CD14-positive monocyte (primary cell): ENCODE results near the gene STX8. TPM values are rescaled to one million over a fixed set of nuclear protein-coding genes. Genes with fewer than 3 reads are reported as not detected.

ENCODE experiments used
- DNase-seq, 3 donors: peaks; one replicate each; pipeline ENCODE4 v3.0.0-alpha.2; 2011 to 2022
- H2AFZ ChIP-seq: 2 replicates; pipeline ENCODE4 v1.6.0; 2012; ENCODE audit warnings: mild to moderate bottlenecking, low read depth, low read length, inconsistent platforms; ENCODE audit not compliant: insufficient read depth, poor library complexity, severe bottlenecking
- H3K27ac ChIP-seq, 2 donors: 1 replicate in 1 of 2; 2 replicates in 1 of 2; pipeline ENCODE4 v1.5.1; 2012 to 2013; ENCODE audit warnings: low read length in 2 of 2, control low read depth in 1 of 2, inconsistent platforms in 1 of 2, low read depth in 1 of 2, mild to moderate bottlenecking in 1 of 2
- H3K27me3 ChIP-seq, 2 donors: one replicate each; pipeline versions ENCODE4 v1.6.0 to v1.6.1; 2011 to 2013; ENCODE audit warnings: low read length in 2 of 2; ENCODE audit not compliant: control insufficient read depth in 2 of 2, insufficient read depth in 2 of 2
- H3K36me3 ChIP-seq, 2 donors: replicated peaks in 1 of 2; 1 replicate in 1 of 2; 2 replicates in 1 of 2; pipeline versions ENCODE4 v1.5.1 to v1.6.1; 2012 to 2013; ENCODE audit warnings: low read length in 2 of 2, control low read depth in 1 of 2, inconsistent platforms in 1 of 2, mild to moderate bottlenecking in 1 of 2; ENCODE audit not compliant: insufficient read depth in 2 of 2, control insufficient read depth in 1 of 2
- H3K4me1 ChIP-seq, 2 donors: 1 replicate in 1 of 2; 2 replicates in 1 of 2; pipeline versions ENCODE4 v1.5.1 to v1.6.1; 2012 to 2013; ENCODE audit warnings: low read length in 2 of 2, control low read depth in 1 of 2, inconsistent platforms in 1 of 2, mild to moderate bottlenecking in 1 of 2, moderate library complexity in 1 of 2; ENCODE audit not compliant: insufficient read depth in 2 of 2, control insufficient read depth in 1 of 2
- H3K4me2 ChIP-seq: replicated peaks from 2 replicates; pipeline ENCODE3; 2012; ENCODE audit warnings: low read length, moderate library complexity, mild to moderate bottlenecking; ENCODE audit not compliant: poor library complexity, severe bottlenecking; ENCODE audit errors: extremely low read depth
- H3K4me3 ChIP-seq, 3 experiments: fragments of 200-600 bp in 1 of 3; sonication (generic) in 1 of 3; replicated peaks in 1 of 3; 1 replicate in 2 of 3; 2 replicates in 1 of 3; pipeline ENCODE4 v1.5.1; 2011 to 2013; ENCODE audit warnings: low read length in 3 of 3, mild to moderate bottlenecking in 3 of 3, control low read depth in 2 of 3, low read depth in 2 of 3, inconsistent platforms in 1 of 3, moderate library complexity in 1 of 3
- H3K79me2 ChIP-seq: 2 replicates; pipeline ENCODE4 v1.6.0; 2012; ENCODE audit warnings: mild to moderate bottlenecking, control low read depth, inconsistent platforms, low read length, moderate library complexity; ENCODE audit not compliant: insufficient read depth
- H3K9ac ChIP-seq: 2 replicates; pipeline ENCODE4 v1.6.0; 2017; ENCODE audit warnings: low read length, mild to moderate bottlenecking; ENCODE audit not compliant: insufficient read depth, poor library complexity, severe bottlenecking
- H3K9me3 ChIP-seq, 2 donors: replicated peaks in 1 of 2; 1 replicate in 1 of 2; 2 replicates in 1 of 2; pipeline versions ENCODE4 v1.5.1 to v1.6.1; 2012 to 2013; ENCODE audit warnings: low read length in 2 of 2, control low read depth in 1 of 2; ENCODE audit not compliant: control insufficient read depth in 1 of 2, insufficient read depth in 1 of 2
- H4K20me1 ChIP-seq: 2 replicates; pipeline ENCODE4 v1.6.0; 2012; ENCODE audit warnings: mild to moderate bottlenecking, low read length, control low read depth, moderate library complexity; ENCODE audit not compliant: insufficient read depth
- H3K27ac Mint-ChIP-seq, 7 donors: one replicate each; pipeline ENCODE4 v1.8.0; 2020; ENCODE audit warnings: mild to moderate bottlenecking in 7 of 7, mixed read lengths in 7 of 7, moderate library complexity in 6 of 7, inconsistent platforms in 2 of 7
- H3K27me3 Mint-ChIP-seq, 3 donors: one replicate each; pipeline ENCODE4 v1.8.0; 2021 to 2022; ENCODE audit warnings: low read depth in 3 of 3, mild to moderate bottlenecking in 3 of 3, mixed read lengths in 3 of 3, moderate library complexity in 3 of 3, inconsistent platforms in 1 of 3
- H3K36me3 Mint-ChIP-seq, 2 donors: one replicate each; pipeline ENCODE4 v1.8.0; 2020; ENCODE audit warnings: mixed read lengths in 2 of 2, inconsistent platforms in 1 of 2, mild to moderate bottlenecking in 1 of 2
- H3K4me1 Mint-ChIP-seq: one replicate; pipeline ENCODE4 v1.8.0; 2020; ENCODE audit warnings: mild to moderate bottlenecking, mixed read lengths
- H3K4me3 Mint-ChIP-seq, 2 donors: one replicate each; pipeline ENCODE4 v1.8.0; 2020; ENCODE audit warnings: mild to moderate bottlenecking in 2 of 2, mixed read lengths in 2 of 2, moderate library complexity in 1 of 2
- H3K9me3 Mint-ChIP-seq, 7 donors: one replicate each; pipeline ENCODE4 v1.8.0; 2020 to 2022; ENCODE audit warnings: mixed read lengths in 7 of 7, mild to moderate bottlenecking in 6 of 7, moderate library complexity in 6 of 7, inconsistent platforms in 2 of 7
- CTCF ChIP-seq: fragments of 200-600 bp; IDR thresholded peaks from one replicate; pipeline ENCODE4 v1.8.0; 2022; ENCODE audit warnings: antibody characterized with exemption, mild to moderate bottlenecking
- WGBS: methylation state at CpG from one replicate; pipeline ENCODE4 v1.1.5; 2013; ENCODE audit warnings: missing lambda C conversion rate; ENCODE audit not compliant: insufficient coverage; 5-methylcytosine and 5-hydroxymethylcytosine counted together
- intact Hi-C, 2 donors: fragments of 100-400 bp; cut with micrococcal nuclease; formaldehyde crosslinking; loops; one replicate each; pipeline versions ENCODE4 v1.15.0 to v1.15.1; 2023
- polyA plus RNA-seq, 3 donors: library from polyadenylated mRNA; depleted of rRNA in 1 of 3; unstranded in 2 of 3; stranded (reverse) in 1 of 3; fragments of 300-500 nt in 2 of 3; fragments of >200 nt in 1 of 3; fragmentation: Illumina TruSeq in 2 of 3; gene quantifications; 1 replicate in 2 of 3; 2 replicates in 1 of 3; pipeline ENCODE4 v1.2.3, GENCODE V29; 2012 to 2021

The STX8 gene
- polyA plus RNA-seq, 3 donors, result 44.4 to 170 (median 142) TPM

DNA sequence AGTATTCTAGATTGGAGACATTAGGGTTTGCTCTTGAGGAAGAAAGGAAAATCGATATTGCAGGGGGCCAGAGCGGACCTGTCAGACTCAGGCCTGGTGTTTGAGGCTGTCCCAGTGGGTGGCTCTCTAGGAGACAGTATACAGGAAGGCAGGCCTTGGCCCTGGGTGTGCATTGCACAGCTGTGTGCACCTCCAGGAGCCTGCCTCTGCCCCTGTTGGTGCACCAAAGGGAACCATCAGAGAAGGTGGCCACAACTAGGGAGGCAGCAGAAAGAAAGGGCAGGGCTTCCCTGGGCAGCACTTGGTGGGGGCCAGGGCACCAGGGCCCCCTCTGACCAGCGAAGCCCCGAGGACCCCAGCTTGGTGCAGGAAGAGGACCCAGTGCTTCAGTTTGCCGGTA is 366.3 kb downstream of the STX8 start:
- no peak overlapping the region for H3K4me3 Mint-ChIP-seq
- Histone ChIP-seq H3K4me1 (peaks cover 14 to 16% of the 10 kb centered on the region in 2 donors), H3K27me3 (no peaks in the 10 kb centered on the region), H4K20me1 (no peaks in the 10 kb centered on the region), H3K4me3 (no peak overlapping the region), H3K9me3 (no peaks in the 10 kb centered on the region), H3K36me3 (no peaks in the 10 kb centered on the region), H2AFZ (no peak overlapping the region), H3K79me2 (no peaks in the 10 kb centered on the region), H3K4me2 (no peak overlapping the region), H3K9ac (no peak overlapping the region), H3K27ac (no peak overlapping the region)
- peaks cover 14% of the 10 kb centered on the region for H3K4me1 Mint-ChIP-seq
- H3K36me3 Mint-ChIP-seq, result no peaks in the 10 kb centered on the region
- H3K27ac Mint-ChIP-seq, result no peak overlapping the region
- no peak for DNase-seq
- peaks cover 1 to 4% (median 4%) of the 10 kb centered on the region in 3 donors for H3K27me3 Mint-ChIP-seq
- H3K9me3 Mint-ChIP-seq, result peaks cover 0 to under 1% (median 0%) of the 10 kb centered on the region in 7 donors
- no peak for TF ChIP-seq CTCF
- intact Hi-C loops, result no loop called here
- 96% methylated on average over 5 of the region's 5 CpGs for WGBS

DNA sequence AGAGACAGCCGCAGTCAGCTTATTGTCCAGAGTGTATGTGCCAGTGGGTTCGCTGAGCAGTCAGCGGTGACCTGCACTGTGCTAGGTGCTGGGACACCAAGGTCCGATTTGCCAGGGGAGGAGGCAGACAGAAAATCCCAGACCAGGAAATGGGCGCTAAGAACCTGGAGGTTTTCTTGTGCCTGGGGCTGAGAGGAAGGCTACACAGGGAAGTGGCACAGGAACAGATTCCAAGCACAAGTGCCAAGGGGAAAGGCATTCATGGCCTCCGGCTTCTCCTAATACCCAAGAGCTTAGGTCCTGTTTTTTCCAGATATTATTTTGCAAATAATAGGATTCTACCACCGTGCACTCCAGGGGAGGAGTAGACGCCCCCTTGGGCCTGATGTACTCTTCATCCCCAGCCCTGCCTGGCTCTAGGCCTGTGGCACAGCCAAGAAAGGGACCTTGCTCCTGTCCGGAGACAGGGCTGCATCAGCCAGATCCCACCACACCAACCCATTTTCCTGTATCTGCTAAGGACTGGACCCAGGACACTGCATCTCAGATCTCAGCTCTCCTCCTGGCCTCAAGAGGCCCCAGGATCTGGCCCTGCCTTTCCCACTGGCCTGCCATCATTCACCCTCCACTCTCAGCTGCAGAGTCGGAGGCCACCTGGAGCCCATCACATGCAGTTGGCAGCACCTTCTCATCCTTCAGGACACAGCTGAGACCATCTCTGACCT is 367.1 kb downstream of the STX8 start:
- no peak overlapping the region for H3K4me3 ChIP-seq
- H3K27ac Mint-ChIP-seq, result no peak overlapping the region
- no peak overlapping the region for H3K27ac ChIP-seq
- no peaks in the 10 kb centered on the region for H3K36me3 ChIP-seq
- H3K4me2 ChIP-seq, result no peak overlapping the region
- no peak overlapping the region for H3K9ac ChIP-seq
- H3K4me3 Mint-ChIP-seq, result no peak overlapping the region
- peaks cover 21% of the 10 kb centered on the region for H3K4me1 Mint-ChIP-seq
- intact Hi-C loops, result no loop called here
- no peak overlapping the region for H2AFZ ChIP-seq
- H3K4me1 ChIP-seq, result peaks cover 22 to 24% of the 10 kb centered on the region in 2 donors
- no peaks in the 10 kb centered on the region for H3K27me3 ChIP-seq
- H3K79me2 ChIP-seq, result no peaks in the 10 kb centered on the region
- DNase-seq, result no peak
- H3K9me3 ChIP-seq, result no peaks in the 10 kb centered on the region
- H3K27me3 Mint-ChIP-seq, result peaks cover 1 to 4% (median 3%) of the 10 kb centered on the region in 3 donors
- 98% methylated on average over 9 of the region's 10 CpGs for WGBS
- no peak for TF ChIP-seq CTCF
- no peaks in the 10 kb centered on the region for H3K36me3 Mint-ChIP-seq
- H3K9me3 Mint-ChIP-seq, result no peaks in the 10 kb centered on the region
- no peaks in the 10 kb centered on the region for H4K20me1 ChIP-seq
